Islet of Langerhans (tissue), 1 donor: ENCODE measurements around the gene DDX52.
"Not testable (repeated sequence)": the region's sequence is repeated elsewhere in the genome, so short reads cannot be mapped to it uniquely, and the experiment has no call there.

Experiments
- FAIRE-seq: peaks from one replicate; lab custom pipeline; 2011; peaks lifted over from hg19 to GRCh38; lab: Jason Lieb, UNC

DDX52 gene, protein sequence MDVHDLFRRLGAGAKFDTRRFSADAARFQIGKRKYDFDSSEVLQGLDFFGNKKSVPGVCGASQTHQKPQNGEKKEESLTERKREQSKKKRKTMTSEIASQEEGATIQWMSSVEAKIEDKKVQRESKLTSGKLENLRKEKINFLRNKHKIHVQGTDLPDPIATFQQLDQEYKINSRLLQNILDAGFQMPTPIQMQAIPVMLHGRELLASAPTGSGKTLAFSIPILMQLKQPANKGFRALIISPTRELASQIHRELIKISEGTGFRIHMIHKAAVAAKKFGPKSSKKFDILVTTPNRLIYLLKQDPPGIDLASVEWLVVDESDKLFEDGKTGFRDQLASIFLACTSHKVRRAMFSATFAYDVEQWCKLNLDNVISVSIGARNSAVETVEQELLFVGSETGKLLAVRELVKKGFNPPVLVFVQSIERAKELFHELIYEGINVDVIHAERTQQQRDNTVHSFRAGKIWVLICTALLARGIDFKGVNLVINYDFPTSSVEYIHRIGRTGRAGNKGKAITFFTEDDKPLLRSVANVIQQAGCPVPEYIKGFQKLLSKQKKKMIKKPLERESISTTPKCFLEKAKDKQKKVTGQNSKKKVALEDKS

DNA sequence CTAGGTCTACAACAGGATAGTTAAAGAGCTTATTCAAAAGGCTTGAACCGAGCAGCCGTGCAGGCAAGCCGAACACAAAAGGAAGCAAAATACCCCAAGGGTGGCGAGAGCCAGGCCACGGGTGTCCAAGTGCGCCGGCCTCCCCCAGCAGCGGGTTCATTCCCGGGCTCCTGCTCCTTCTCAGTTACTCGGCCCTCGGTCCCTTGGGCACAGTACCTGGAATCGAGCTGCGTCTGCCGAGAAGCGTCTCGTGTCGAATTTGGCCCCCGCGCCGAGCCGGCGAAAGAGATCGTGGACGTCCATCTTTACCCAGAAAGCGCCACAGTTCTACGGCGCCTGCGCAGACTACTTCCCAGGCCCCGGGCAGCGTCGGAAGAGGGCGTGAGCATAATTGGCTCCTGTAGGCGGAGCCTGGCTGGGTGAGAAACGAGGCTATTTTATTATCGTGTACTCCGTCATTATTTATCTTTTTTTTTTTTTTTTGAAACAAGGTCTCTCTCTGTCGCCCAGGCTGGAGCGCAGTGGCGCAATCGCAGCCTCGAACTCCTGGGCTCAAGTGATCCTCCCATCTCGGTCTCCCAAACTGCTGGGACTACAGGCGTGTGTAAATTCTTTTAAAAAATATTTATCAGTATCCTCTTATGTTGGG lies at the start of gene DDX52:
Gene DDX52, minus strand, starts transcription at position 329 of the 649 bp plus-strand sequence. Its CDS starts 26 bp downstream, at position 303.
- no peak for FAIRE-seq

DNA sequence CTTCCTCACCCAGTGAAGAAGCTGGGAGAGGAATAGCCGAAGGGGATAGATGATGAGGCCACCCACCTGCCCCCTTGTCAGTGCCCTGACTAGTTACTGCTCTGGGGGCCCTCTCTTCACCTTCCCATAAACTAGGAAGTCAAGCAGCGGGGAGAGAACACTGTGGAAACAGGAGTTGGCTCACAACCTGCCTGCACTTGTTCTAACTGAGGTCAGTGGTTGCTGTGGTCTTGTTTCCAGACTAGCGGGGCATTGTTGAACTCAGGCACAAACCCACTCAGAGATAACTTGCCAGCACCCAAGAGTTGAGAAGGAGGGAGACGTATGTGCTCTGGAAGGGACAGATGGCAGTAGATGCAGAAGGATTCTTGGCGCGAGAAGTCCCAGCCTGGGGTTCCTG lies 48.6 kb upstream of the DDX52 start:
- FAIRE-seq: no peak

DNA sequence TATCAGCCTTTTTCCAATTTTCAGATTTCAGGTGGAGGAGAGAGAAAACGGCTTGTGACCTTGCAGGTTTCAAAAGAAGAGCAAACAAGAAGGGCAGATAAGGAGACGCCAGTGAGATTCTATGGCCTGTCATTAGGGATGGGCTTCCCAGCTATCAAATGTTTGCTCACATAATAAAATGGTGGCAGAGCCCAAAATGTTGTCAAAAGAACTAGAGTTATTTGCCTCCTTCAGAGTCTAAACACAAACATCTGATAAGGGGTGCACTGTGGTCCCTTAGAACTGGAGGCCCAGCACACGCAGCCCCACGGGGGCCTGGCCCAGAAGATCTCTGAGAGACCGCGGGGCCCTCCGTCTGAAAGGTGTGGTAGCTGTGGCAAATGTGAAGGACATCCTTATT lies 46.1 kb upstream of the DDX52 start:
- FAIRE-seq: no peak

DNA sequence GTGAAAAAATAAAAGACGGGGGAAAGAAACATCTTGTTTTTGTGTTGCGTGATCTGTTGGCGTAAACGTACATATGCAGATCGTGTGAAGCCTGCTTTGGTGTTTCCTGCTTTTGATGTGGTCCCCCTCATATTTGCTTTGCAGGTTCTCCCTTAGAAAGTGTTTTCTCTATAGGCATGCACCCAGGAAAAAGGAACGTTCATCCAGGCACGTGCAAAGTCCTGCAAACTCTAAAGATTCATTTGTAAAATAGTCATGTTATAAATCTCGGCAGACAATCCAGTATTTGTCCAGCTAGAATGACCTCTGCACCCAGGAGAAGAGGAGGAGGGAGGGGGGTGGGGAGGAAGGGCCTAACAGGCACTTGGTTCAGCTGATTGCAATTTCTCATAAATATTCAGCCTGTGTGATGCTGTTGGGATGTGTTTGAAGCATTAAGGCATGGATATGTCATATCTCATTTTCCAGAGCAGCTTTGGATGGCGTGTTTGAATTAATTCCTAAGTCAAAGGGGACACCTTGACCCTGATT lies 40.3 kb upstream of the DDX52 start:
- no peak for FAIRE-seq

DNA sequence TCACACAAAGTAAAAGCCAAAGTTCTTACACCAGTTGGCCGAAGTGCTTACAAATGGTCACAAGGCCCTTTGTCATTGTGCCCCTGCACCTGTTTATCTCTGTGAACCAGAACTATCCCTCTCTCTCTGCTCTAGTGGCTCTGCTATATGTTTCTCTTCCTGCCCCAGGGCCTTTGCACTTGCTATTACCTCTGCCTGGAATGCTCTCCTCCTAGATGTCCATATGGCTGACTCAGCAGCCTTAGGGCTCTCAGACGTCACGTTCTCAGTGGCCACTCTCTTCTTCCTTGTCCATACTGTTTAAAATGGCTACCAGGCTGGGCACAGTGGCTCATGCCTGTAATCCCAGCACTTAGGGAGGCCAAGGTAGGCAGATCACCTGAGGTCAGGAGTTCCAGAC lies 38.8 kb upstream of the DDX52 start:
- no peak for FAIRE-seq

DNA sequence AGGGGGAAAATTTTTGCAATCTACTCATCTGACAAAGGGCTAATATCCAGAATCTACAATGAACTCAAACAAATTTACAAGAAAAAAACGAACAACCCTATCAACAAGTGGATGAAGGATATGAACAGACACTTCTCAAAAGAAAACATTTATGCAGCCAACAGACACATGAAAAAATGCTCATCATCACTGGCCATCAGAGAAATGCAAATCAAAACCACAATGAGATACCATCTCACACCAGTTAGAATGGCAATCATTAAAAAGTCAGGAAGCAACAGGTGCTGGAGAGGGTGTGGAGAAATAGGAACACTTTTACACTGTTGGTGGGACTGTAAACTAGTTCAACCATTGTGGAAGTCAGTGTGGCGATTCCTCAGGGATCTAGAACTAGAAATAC lies 36.7 kb upstream of the DDX52 start:
- not testable (repeated sequence) for FAIRE-seq

DNA sequence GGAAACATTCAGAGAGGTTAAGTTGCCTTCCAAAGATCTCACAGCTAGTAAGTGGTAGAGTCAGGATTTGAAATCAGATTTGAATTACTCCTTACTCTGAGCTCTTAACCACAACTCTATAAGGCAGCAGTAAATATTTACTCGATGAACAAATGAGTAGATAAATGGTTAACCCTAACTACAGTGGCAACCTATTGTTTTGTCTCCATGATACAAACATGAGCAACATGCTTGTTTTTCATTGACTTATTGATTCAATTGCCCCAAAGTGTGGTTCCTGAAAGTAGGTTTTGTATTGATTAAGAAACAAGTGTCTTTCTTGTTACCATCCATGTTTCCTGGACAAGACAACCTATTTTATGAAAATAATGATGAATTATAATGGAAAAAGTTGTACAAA lies 34.8 kb upstream of the DDX52 start:
- FAIRE-seq: no peak

DNA sequence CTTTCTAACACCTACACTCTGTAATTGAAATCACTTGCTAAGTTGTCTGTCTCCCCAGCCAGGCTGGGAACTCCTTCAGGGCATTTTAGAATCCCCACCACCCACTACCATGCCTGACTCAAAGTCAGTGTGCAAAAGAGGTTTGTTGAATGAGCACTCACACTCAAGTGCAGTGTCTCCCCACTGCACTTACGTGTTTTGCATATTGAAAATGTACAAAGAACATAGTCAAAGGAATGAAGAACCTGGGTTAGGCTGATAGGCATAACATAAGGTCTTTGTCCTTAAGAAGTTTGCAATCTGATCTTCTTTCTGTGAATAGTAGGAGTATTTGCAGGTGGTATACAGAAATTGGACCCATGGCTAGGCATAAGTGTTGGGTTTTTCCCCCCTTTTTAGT lies 33.8 kb upstream of the DDX52 start:
- FAIRE-seq: no peak

DNA sequence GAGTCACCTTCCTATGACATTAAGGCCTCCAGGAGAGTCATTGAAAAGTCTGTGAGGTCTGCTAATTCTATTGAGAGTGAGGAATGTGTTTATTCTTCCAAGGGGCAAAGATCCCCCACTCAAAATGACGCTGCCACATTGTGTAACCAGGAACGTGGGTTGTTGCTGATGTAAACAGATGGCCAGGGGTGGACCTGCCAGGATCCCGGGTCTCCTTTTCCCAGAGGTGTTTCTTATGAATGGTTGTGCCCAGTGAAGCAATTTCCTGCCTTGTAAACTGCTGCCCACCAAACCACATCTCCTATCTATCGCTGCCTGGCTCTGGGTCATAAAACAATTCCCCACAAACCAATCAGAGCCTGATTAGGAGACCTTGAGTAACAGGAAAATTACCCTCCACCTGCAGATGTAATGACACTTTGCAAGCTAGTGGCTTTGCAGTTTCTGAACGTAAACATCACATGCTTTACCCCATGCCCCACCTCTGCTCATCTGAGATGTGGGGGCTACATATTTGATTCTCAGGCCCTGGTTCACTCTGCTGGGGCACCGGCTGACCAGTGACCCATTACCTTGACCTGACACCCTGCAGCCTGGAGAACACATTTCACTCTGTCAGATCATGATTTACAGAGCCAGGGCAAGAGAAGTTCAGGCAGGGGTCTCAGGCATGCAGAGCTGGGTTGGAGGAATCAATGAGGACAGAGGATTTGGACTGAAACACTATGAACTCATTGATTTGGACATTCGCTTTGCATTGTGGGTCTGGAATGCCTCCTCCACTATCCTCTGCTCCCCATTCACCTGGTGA lies 33.1 kb upstream of the DDX52 start:
- no peak for FAIRE-seq

DNA sequence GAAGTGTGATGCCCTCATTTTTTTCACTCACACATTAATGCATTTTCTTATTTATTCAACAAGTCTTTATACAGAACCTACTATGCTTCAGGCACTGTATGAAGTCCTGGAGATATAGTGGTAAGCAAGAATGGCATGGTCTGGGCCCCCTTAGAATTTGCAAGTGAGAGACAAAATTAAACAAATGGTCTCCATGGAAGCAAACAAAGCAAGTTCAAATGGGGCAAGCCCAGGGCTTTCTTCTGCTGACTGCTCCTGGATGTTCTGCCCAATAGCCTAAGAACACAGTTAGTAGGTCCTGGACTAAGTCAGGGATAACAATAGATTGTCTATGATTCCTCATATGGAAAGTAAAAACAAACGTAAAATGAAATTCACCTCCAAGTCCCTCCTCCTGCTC lies 31.3 kb upstream of the DDX52 start:
- FAIRE-seq: no peak

DNA sequence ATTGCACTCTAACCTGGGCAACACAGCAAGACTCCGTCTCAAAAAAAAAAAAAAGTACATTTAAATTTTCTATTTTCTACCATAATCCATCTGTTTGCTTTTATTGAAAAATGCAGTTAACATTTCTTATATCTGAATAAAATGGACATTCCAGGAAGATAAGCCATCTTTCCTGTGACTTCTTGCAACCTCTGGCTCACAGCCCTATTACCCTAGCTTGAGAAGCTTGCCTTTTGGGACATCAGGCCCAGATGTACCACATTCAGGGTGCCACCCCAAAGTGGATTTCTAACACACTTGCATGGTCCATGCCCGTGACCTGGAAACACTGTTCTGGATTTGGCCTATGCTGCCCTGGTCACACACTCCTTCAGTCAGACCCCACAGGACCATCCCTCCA lies 30.1 kb upstream of the DDX52 start:
- FAIRE-seq: no peak

DNA sequence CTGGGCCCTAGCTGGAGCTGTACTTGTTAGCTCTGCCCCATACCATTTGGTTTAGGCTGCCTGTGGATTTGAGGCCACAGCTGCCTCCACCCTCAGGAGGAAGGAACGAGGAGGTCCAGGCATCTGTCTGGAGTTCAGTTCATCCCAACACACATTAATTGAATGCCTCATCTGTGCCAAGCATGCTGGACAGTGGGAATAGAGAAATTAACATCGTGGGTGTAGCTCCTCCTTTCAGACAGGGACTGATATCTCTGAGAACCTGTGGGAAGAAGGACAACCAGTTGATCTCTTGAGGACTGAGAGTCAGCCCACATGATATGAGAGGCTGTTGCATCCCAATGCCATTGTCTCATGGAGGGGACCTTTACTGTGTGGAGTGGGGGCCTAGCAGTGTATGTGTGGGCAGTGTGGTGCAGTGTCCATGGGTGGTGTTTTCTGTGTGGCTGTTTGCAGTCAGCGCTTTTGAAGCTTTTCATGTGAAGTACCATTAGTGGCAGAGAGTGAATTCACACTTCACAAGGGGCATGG lies 29.4 kb upstream of the DDX52 start:
- FAIRE-seq: no peak

DNA sequence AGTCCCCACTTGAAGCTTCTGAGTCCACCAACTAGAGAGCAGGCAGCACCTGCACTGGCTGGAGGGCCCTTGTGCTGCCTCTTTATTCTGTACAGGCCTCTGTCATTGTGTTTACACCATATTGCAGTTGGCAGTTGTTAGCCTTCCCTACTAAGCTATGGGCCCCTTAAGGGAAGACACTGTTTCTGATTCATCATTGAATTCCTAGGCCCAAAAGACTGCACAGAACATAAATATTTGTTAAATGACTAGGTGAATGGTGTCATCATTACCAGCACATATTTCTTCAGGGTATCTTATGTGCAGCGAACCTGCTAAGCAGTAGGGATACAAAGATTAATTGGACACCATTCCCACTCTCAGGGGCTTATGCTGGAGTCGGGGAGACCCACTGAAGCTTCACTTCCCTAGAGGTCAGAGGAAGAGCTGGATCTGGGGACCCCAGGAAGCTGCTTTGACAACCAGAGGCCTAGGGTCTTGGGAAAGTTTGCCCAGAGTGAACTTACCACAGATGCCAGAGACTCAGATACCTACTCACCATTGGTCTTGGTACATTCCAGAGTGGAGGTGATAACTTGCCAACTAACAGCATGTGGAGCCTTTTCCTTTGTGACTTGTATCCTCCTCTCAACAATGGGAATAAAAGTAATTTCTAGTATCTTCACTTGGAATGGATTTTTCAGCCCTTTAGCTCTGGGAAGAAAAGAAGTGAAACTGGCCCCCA lies 28.7 kb upstream of the DDX52 start:
- FAIRE-seq: no peak

DNA sequence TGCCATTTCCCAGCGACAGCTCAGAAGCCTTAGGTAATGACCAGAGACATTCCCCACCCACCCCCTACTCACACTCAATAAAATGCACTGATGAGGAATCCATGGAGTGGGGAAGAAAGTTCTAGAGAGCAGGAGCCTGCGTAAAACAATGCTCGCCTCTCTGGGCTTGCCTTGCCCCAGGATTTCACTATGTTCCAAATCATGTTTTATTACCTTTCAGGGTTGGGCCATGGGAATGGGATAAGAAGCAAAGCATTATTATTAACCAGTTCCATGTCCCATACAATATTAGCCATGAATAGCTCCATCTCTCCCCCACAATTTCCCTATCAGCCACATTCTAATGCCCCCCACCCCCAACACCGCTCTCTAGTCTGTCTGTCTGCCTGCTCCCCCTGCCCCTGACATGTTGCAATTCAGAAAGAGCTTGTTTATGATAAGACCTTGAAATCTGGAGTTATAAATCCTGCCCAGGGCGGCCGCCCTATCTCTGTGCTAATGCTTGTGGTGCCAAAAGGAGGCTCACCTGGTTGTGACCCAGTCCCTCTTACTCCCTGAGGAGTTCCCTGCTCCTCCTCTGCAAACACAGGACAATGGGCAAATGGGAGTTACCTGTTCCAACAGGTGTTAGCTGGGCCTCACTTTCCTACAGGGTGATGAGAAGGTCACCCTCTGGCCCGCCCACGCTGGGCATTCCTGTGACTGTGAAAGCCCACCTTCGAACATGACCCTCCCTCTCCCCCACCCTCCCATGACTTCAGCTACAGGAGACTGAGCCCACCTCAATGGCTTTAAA lies 28.0 kb upstream of the DDX52 start:
- no peak for FAIRE-seq

DNA sequence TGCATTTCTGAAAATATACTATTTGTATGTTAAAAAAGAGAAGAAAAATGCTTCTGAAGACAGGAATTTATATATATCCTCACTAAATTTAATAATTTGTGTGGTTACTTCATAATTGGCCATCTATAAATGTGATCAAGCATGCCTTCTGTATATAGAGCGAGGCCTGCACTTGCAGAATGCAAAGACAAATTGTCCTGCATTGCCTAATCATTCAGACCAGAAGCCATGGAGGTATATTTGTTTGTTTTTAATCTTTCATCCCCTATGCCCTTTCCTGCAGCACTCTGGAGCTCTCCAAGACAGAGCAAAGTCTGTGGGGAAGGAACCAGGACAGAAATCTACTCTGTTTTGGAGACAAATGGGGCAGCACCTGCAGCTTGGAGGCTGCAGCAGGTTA lies 23.8 kb upstream of the DDX52 start:
- no peak for FAIRE-seq

DNA sequence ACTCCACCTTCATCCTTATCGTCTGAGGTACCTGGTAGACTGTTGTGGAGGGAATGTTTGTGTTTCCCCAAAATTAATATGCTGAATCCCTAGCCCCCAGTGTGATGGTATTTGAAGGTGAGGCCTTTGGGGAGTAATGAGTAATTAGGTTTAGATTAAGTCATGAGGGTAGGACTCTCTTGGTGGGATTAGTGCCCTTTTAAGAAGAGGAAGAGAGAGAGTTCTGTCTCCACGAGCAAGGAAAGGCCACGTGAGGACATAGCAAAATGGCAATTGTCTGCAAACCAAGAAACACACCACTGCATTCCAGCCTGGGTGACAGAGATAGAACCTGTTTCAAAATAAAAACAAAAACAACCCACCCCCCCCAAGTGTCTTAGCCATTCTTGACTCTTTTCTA lies 21.0 kb upstream of the DDX52 start:
- FAIRE-seq: no peak

DNA sequence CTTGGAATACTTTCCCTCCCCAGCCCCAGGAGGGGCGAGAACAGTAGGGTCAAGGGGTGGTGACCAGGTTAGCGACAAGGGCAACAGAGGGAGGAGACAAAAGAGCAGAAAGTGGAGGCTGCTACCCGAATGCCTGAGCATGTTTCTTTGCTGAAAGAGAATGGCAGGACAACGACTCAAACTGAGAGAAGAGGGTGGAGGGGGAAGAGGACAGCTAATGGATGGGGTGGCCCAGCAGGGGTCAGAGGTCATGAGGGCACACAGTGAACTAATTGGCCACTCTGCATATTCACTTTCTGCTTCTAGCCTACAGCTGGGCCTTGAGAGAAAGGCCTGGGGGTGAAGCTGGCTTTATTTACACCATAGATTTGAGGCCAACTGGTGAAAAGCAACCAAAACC lies 19.1 kb upstream of the DDX52 start:
- FAIRE-seq: no peak

DNA sequence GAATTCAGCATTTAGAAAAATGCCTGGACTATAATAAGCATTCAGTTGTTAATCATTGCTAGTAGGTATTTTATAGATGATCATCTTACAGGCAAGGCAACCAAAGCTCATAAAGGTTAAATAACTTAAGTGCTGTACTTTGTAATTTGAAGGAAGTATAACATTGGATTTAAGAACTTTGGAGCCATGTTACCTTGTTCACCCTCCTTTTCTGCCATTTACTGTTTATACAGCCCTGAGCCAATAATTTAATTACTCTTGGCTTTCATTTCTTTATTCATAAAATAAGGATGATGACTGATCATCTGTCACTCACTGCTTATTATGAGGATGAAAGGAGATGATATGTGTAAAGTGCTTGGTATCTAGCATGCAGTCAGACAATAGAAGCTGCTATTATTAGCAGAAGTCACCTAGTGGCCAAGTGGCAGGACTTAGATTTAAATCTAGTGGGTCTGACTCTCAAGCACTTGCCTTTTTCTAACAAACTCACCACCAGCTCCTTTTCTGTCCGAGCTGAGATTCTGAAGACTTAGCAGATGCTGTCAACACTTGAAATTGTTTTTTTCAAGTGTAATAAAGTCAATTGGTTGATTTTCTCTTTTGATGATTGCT lies 18.3 kb upstream of the DDX52 start:
- FAIRE-seq: no peak

DNA sequence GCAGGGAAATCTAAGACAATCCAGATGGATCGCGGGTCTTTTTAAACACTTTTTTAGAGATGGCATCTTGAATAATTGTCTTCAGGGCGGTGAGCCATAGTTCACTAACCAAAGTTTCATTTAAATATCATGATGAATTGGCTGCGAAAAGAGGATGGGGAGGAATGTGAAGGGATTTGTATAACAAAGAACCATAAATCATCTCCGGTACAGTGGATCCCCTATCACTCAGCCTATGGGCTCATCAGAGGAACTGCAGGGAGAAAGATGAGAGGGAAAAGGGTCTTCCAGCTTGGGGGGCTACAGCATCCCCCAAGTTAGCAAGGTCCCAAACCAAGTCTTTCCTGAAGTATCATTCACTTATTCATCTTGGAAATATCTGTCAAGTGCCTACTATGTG lies 16.7 kb upstream of the DDX52 start:
- FAIRE-seq: no peak

DNA sequence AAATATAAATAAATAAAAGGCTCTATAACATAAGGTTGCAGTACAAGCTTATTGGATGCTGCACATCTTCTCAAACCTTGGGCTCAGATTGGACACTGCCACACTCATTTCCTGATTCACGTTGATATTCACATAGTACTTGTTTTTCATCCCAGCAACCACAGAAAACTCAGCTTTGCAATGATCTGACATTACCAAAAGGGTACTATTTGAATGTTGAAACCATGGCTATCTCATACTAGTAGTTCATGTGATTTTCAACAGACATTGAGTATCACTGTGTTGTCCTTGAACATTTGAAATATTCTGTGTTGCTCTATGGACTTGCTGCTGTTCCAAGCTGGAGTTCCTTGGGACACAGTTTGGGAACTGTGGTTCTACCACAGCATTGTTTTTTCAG lies 14.0 kb upstream of the DDX52 start:
- FAIRE-seq: no peak
